CD4-positive, alpha-beta T cell treated with Interleukin-6 at 100 ng/mL for 8 hours (primary cell): ENCODE results near the gene KLF6.
A peak's percentile ranks its signal among the peaks of the same experiment; 100 is the strongest.
"Not testable (repeated sequence)": the region's sequence is repeated elsewhere in the genome, so short reads cannot be mapped to it uniquely, and the experiment has no call there.

Source experiments
- DNase-seq: peaks from one replicate; pipeline ENCODE4 v3.0.0-alpha.2; 2020; ENCODE audit warnings: mixed read lengths, low spot score

The KLF6 gene

GRCh38 chr10:3756360-3756740 lies 28.7 kb downstream of the KLF6 start:
- DNase-seq = no peak

- DNase-seq = no peak
These were observed 29.3 kb downstream of the KLF6 start for GRCh38 chr10:3755440-3756359.

GRCh38 chr10:3754727-3755439 lies 30.1 kb downstream of the KLF6 start:
- peak; percentile 63 for DNase-seq

GRCh38 chr10:3750854-3751253 lies 34.2 kb downstream of the KLF6 start:
- DNase-seq = no peak

GRCh38 chr10:3750006-3750816 lies 34.8 kb downstream of the KLF6 start:
- DNase-seq = no peak

- DNase-seq = no peak
These were observed 35.4 kb downstream of the KLF6 start for GRCh38 chr10:3749600-3749999.

GRCh38 chr10:3749011-3749410 lies 36.0 kb downstream of the KLF6 start:
- no peak for DNase-seq

- no peak for DNase-seq
These were observed 36.5 kb downstream of the KLF6 start for GRCh38 chr10:3748484-3748883.

- no peak for DNase-seq
These were observed 37.0 kb downstream of the KLF6 start for GRCh38 chr10:3747984-3748383.

- DNase-seq = no peak
These were observed 37.6 kb downstream of the KLF6 start for GRCh38 chr10:3747248-3747960.

- DNase-seq = no peak
These were observed 38.4 kb downstream of the KLF6 start for GRCh38 chr10:3746634-3747033.

GRCh38 chr10:3745521-3745920 lies 39.5 kb downstream of the KLF6 start:
- DNase-seq = no peak

- no peak for DNase-seq
These were observed 43.1 kb downstream of the KLF6 start for GRCh38 chr10:3741688-3742461.

GRCh38 chr10:3740157-3740871 lies 44.7 kb downstream of the KLF6 start:
- DNase-seq = peak; percentile 9

GRCh38 chr10:3738855-3739350 lies 46.1 kb downstream of the KLF6 start:
- DNase-seq = no peak

- no peak for DNase-seq
These were observed 47.1 kb downstream of the KLF6 start for GRCh38 chr10:3737864-3738263.

GRCh38 chr10:3735175-3735574 lies 49.8 kb downstream of the KLF6 start:
- no peak for DNase-seq

- DNase-seq = no peak
These were observed 50.9 kb downstream of the KLF6 start for GRCh38 chr10:3734111-3734510.

- not testable (repeated sequence) for DNase-seq
These were observed 52.8 kb downstream of the KLF6 start for GRCh38 chr10:3732183-3732582.

- no peak for DNase-seq
These were observed 55.5 kb downstream of the KLF6 start for GRCh38 chr10:3729397-3729976.
